ENCODE measurements around the gene EPB41L4B.

DNA sequence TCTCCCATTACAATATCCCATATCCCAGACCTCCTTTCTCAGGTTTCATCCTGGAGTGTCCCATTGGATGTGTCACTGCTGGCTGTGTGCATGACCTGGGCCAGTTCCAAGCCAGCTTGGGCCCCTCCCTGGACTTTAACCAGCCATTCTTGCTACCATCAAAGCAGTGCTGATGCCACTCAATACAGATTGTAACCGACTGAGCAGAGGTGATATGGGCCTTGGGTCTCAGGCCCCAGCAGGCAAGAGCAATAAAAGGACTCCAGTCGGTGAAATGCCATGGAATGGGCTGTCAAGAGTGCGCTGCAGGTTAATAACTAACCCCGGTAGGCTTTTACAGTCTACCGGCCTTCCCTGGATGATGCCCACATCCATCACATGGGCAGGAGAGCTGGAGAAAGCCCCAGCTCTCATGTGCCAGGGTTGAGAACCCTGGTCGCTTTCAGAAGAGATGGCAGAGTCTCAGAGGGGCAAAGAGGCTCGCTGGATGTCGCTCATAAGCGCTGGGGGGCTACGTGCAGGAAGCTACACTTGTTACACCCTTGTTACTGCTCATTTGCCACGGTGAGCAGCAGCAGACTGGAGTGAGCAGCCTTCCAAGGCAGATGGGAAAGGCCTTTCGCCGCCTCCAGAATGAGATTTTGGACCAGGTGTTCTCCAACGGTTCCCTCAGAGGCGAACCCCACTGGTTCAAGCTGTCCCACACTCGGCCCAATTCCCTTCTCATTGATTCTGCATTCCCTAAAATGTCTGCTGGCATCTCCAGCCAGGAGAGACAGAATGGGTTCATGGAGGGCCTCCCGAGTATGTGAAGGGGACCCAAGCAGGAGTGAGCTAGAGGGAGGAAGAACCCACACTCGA lies 13.2 kb downstream of the EPB41L4B start:
- no peak for TF ChIP-seq POLR2AphosphoS5 (IDR thresholded peaks at IDR 0.05; ENCODE audit: low read depth, low read length)
- TF ChIP-seq POLR2A (IDR thresholded peaks at IDR 0.05; ENCODE audit: low read depth, low read length), result no peak
- TF ChIP-seq TAF1 (IDR thresholded peaks at IDR 0.05; ENCODE audit: borderline replicate concordance, low read depth, low read length), result no peak
